Thymus (tissue), 11 donors: ENCODE measurements around the gene TCF12. TPM values are rescaled to one million over a fixed set of nuclear protein-coding genes. Genes with fewer than 3 reads are reported as not detected.

Experiments
- DNase-seq, 9 donors: peaks; one replicate each; pipeline ENCODE4 v3.0.0-alpha.2; 2013; ENCODE audit warnings: low spot score in 9 of 9, low read depth in 6 of 9, missing footprints in 1 of 9
- H3K27ac ChIP-seq, 2 donors: one replicate each; pipeline ENCODE4 v1.5.1; 2013; ENCODE audit warnings: control low read depth in 1 of 2, low read depth in 1 of 2, low read length in 1 of 2, mild to moderate bottlenecking in 1 of 2, moderate library complexity in 1 of 2
- H3K27me3 ChIP-seq, 2 donors: one replicate each; pipeline ENCODE4 v1.5.1; 2013; ENCODE audit warnings: low read length in 1 of 2; ENCODE audit not compliant: control insufficient read depth in 2 of 2, insufficient read depth in 1 of 2
- H3K36me3 ChIP-seq, 2 donors: one replicate each; pipeline ENCODE4 v1.5.1; 2013; ENCODE audit warnings: low read length in 1 of 2, mild to moderate bottlenecking in 1 of 2, moderate library complexity in 1 of 2; ENCODE audit not compliant: control insufficient read depth in 2 of 2, insufficient read depth in 2 of 2
- H3K4me1 ChIP-seq, 2 donors: one replicate each; pipeline ENCODE4 v1.5.1; 2013; ENCODE audit warnings: low read length in 2 of 2; ENCODE audit not compliant: control insufficient read depth in 2 of 2, insufficient read depth in 2 of 2
- H3K4me3 ChIP-seq, 2 donors: one replicate each; pipeline ENCODE4 v1.5.1; 2013; ENCODE audit warnings: low read length in 2 of 2, control low read depth in 1 of 2, mild to moderate bottlenecking in 1 of 2
- H3K9me3 ChIP-seq, 2 donors: one replicate each; pipeline ENCODE4 v1.5.1; 2013; ENCODE audit warnings: low read length in 1 of 2, mild to moderate bottlenecking in 1 of 2; ENCODE audit not compliant: control insufficient read depth in 2 of 2, insufficient read depth in 1 of 2
- WGBS: extraction: QIAGEN DNeasy Blood & Tissue Kit; methylation state at CpG from one replicate; pipeline ENCODE4 v1.1.7; 2013; 5-methylcytosine and 5-hydroxymethylcytosine counted together
- polyA plus RNA-seq: library from polyadenylated mRNA; stranded (reverse); fragments of 200-250 nt; gene quantifications from one replicate; pipeline ENCODE4 v1.2.3, GENCODE V29; 2013
- total RNA-seq: library from RNA; stranded (reverse); fragments of 120-200 nt; gene quantifications from one replicate; pipeline ENCODE4 v1.2.4, GENCODE V29; 2013
- donor health status: healthy.

The TCF12 gene
- total and polyA plus RNA-seq, 2 donors, result 45.2 to 159 TPM

DNA sequence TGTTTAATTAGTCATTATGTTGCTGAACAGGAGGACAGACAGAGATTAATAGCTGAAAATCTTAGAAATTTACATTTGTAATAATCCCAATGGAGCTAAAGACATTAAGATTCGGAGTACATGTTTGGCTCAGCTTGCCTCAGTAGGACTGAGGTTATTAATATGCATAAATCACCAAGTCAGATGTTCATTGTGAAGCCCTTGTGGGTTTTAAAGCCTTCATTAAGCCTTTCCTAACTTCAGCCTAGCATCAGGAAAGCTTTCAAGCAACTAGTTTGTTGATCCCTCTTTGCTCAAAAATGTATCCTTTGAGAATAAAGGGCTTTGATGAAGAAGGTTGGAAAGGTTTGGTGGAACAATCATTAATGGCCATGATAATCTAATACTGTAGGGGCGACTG, 279.7 kb downstream of the TCF12 start:
- Histone ChIP-seq H3K4me1 (no peaks in the 10 kb centered on the region), H3K27me3 (no peaks in the 10 kb centered on the region), H3K4me3 (no peak overlapping the region), H3K9me3 (no peaks in the 10 kb centered on the region), H3K36me3 (peaks cover 6 to 75% of the 10 kb centered on the region in 2 donors), H3K27ac (no peak overlapping the region)
- no peak for DNase-seq
- WGBS, result 97% methylated on average over 2 of the region's 2 CpGs

DNA sequence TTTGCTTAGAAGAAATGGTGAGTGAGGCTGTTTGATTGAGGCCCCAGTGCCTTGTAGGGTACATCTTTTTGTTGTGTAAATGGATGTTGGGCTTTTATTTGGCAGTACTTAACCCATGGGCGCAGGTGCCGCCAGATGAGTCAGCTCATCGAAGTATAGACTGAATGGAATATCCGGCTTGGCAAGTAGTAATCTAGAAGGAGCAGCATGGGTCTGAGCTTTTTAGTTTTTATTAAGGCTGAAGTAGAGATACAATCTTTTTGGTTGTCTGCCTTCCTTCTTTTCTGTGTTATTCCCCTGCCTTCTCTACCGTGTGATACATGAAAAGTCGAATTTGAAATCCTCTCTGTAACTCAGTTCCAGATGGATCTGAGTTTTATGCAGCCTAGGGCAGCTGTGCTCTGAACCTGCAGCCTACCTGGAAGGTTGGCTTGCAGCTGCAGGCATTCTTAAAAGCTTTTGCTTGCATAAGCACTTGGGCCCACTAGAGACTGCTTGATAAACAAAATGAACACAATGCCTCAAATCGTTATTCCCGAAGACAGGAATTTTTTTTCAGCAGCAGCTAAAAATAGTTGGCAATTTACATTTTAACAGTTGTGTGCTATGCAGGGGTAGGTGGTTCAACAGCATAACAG, 280.3 kb downstream of the TCF12 start:
- Histone ChIP-seq H3K4me3 (no peak overlapping the region), H3K36me3 (peaks cover 6 to 75% of the 10 kb centered on the region in 2 donors), H3K4me1 (no peaks in the 10 kb centered on the region), H3K27me3 (no peaks in the 10 kb centered on the region), H3K27ac (no peak overlapping the region), H3K9me3 (no peaks in the 10 kb centered on the region)
- WGBS, result 80% methylated on average over 8 of the region's 8 CpGs
- DNase-seq, result no peak

DNA sequence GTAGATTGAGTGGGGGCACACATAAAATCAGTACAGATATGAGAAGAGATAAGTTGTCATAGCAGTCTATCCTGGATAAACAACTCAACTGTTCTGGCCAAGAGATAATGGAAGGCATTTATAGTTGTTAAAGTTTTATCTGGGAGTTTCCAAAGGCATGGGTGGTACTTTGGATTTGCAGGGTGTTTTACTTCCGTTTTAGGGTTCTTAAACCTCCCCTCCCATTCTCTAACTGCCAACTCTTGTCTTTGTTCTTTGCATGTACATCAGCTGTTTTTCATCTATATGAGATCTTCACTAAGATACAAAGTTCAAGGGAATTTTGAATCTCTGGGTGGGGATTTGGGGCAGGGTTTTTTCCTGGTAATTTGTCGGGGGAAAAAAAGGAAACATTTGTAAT, 283.1 kb downstream of the TCF12 start:
- H3K9me3 ChIP-seq, result no peaks in the 10 kb centered on the region
- no peak for DNase-seq
- no peak overlapping the region for H3K27ac ChIP-seq
- no peaks in the 10 kb centered on the region for H3K4me1 ChIP-seq
- 94% methylated on average over 2 of the region's 2 CpGs for WGBS
- no peaks in the 10 kb centered on the region for H3K27me3 ChIP-seq
- peaks cover 9 to 67% of the 10 kb centered on the region in 2 donors for H3K36me3 ChIP-seq
- H3K4me3 ChIP-seq, result no peak overlapping the region

DNA sequence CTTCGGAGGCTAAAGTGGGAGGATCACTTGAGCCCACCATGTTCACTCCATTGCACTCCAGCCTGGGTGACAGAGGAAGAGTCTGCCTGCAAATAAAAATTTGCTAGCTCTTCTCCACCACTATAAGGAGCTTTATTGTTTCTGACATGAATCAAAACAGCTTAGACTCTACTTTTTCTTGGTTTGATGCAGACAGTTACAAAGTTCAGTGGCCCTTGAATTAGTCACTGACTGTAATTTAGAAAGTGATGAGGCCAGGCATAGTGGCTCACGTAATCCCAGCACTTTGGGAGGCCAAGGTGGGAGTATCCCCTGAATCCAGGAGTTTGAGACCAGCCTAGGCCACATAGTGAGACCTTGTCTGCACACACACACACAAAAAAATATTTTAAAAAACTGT, 285.5 kb downstream of the TCF12 start:
- Histone ChIP-seq H3K4me1 (no peaks in the 10 kb centered on the region), H3K4me3 (no peak overlapping the region), H3K27me3 (no peaks in the 10 kb centered on the region), H3K27ac (no peak overlapping the region), H3K9me3 (no peaks in the 10 kb centered on the region), H3K36me3 (peaks cover 8 to 56% of the 10 kb centered on the region in 2 donors)
- DNase-seq, result no peak
- WGBS, result 97% methylated on average over 2 of the region's 2 CpGs

DNA sequence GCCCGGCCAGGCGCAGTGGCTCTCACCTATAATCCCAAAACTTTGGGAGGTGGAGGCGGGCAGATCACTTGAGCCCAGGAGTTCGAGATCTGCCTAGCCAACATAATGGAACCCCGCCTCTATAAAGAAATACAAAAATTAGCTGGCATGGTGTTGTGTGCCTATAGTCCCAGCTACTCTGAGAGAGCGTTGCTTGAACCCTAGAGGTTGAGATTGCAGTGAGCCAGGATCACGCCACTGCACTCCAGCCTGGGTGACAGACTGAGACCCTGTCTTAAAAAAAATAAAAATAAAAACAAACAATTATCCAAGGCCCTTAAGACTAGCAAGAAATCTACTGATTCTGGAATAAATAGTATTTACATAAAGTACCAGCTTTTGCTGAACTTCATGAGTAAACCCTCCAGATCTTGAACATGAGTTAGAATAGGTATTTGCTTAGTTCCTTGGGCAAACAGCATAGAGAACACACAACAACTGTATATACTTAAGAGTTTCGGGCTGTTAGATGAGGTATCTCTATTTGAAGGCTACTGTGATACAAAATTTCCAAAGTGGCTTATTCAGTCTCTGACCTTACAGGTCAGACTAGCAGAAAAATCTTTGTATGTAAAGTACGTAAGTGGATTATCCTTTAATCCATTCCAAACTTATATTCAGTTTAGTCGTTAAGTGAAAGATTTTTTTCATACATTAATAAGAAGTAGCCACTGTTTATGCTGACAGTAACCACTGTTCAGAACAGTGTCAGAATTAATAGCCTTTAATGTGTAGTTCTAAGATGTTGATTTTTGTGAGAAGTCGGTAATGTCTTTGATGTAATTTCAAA, 286.8 kb downstream of the TCF12 start:
- Histone ChIP-seq H3K27me3 (no peaks in the 10 kb centered on the region), H3K9me3 (no peaks in the 10 kb centered on the region), H3K4me1 (no peaks in the 10 kb centered on the region), H3K4me3 (no peak overlapping the region), H3K27ac (no peak overlapping the region), H3K36me3 (peaks cover 8 to 60% of the 10 kb centered on the region in 2 donors)
- no peak for DNase-seq
- WGBS, result 89% methylated on average over 11 of the region's 11 CpGs

DNA sequence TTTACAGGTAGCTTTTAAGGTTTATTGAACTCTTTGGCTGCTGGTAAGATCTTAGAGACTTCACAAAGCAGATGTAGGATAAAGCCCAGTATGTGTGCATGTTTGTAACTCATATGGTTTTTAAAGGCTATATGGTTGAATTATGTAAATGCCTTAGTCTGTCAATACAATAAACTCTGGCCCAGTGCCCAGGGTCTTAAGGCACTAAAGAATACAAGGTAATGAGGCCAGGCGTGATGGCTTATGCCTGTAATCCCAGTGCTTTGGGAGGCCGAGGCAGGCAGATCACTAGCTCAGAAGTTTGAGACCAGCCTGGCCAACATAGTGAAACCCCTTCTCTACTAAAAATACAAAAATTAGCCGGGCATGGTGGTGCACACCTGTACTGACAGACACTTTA, 287.6 kb downstream of the TCF12 start:
- no peaks in the 10 kb centered on the region for H3K9me3 ChIP-seq
- H3K27me3 ChIP-seq, result no peaks in the 10 kb centered on the region
- no peak overlapping the region for H3K27ac ChIP-seq
- H3K4me1 ChIP-seq, result no peaks in the 10 kb centered on the region
- WGBS, result 98% methylated on average over 3 of the region's 3 CpGs
- no peak for DNase-seq
- H3K36me3 ChIP-seq, result peaks cover 8 to 57% of the 10 kb centered on the region in 2 donors
- H3K4me3 ChIP-seq, result no peak overlapping the region

DNA sequence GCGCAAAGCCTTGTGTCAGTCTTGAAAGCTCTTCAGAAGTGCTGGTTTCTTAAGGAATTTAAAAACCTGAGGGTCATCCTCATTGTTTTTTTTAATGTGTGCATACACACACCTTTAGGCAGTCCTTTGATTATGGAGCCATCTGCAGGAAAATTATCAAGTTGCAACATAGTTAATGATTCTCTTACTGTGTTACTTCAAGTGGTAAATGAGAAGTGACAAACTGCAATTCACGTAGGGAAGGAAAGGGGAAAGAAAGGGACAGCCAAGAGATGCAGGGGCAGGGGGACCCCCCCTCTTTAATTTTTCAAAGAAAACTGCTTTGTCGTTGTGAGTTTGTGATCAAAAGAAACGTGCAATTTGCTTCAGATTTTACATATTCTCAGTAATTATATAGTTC, 295.4 kb downstream of the TCF12 start:
- WGBS, result 52% methylated on average over 4 of the region's 4 CpGs
- peak in 1 of 9 donors; percentile 45 for DNase-seq
- Histone ChIP-seq H3K4me3 (no peak overlapping the region), H3K36me3 (peaks cover 3 to 25% of the 10 kb centered on the region in 2 donors), H3K9me3 (no peaks in the 10 kb centered on the region), H3K4me1 (peaks cover 0 to 3% of the 10 kb centered on the region in 2 donors), H3K27me3 (no peaks in the 10 kb centered on the region), H3K27ac (no peak overlapping the region)

DNA sequence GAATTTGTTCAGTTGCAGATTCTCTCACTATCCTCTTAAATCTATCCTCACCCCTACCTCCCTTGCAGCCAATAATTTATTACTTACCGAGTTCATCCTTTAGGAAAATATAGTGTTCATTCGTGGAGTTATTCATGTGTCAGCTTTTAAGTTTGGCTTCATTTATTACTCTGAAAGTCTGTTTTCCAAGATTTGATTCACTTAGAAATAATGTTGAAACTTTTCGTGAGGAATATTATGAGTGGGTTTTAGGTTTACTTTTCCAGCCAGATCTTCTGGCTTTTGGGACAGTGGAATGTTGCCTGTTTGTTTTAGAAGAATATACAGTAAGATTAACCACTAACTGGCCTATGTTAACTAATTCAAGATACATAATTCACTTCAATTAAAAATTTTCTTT, 296.9 kb downstream of the TCF12 start:
- peaks cover 3 to 11% of the 10 kb centered on the region in 2 donors for H3K36me3 ChIP-seq
- no peak overlapping the region for H3K27ac ChIP-seq
- 96% methylated on average over 3 of the region's 3 CpGs for WGBS
- no peak overlapping the region for H3K4me3 ChIP-seq
- H3K4me1 ChIP-seq, result peaks cover 0 to 3% of the 10 kb centered on the region in 2 donors
- no peak for DNase-seq
- no peaks in the 10 kb centered on the region for H3K27me3 ChIP-seq
- no peaks in the 10 kb centered on the region for H3K9me3 ChIP-seq

DNA sequence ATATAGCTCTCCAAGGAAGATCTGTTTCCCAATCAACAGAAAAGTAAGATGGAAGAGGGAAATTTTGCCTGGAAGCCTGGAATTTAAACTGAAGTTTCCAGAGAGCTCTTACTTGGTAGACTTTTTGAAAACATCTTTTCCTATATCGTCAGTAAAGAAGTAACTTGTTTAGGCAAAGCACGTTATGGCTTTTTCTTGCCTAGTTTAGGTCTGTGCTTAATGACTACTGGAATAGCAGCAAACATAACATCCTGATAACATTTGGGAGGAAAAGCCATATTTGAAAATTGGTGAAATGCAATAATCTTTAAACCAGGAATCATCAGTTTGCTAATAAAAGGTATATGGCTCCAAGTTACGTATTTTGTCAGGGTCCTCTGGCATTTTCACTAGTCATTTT, 297.4 kb downstream of the TCF12 start:
- H3K4me3 ChIP-seq, result no peak overlapping the region
- H3K9me3 ChIP-seq, result no peaks in the 10 kb centered on the region
- no peak for DNase-seq
- no peaks in the 10 kb centered on the region for H3K27me3 ChIP-seq
- peaks cover 0 to 3% of the 10 kb centered on the region in 2 donors for H3K4me1 ChIP-seq
- H3K36me3 ChIP-seq, result peaks cover 3 to 7% of the 10 kb centered on the region in 2 donors
- H3K27ac ChIP-seq, result no peak overlapping the region
- 97% methylated on average over 3 of the region's 3 CpGs for WGBS
